Activated CD8-positive, alpha-beta memory T cell treated with anti-CD3 and anti-CD28 coated beads for 1 hour (primary cell): Measurements from ENCODE around the gene SIAE.
A peak's percentile ranks its signal among the peaks of the same experiment; 100 is the strongest.

Experiments
- DNase-seq, 2 donors: peaks; one replicate each; pipeline ENCODE4 v3.0.0-alpha.2; 2020; ENCODE audit warnings: low read depth in 1 of 2; ENCODE audit errors: extremely low read depth in 1 of 2

Gene SIAE, protein sequence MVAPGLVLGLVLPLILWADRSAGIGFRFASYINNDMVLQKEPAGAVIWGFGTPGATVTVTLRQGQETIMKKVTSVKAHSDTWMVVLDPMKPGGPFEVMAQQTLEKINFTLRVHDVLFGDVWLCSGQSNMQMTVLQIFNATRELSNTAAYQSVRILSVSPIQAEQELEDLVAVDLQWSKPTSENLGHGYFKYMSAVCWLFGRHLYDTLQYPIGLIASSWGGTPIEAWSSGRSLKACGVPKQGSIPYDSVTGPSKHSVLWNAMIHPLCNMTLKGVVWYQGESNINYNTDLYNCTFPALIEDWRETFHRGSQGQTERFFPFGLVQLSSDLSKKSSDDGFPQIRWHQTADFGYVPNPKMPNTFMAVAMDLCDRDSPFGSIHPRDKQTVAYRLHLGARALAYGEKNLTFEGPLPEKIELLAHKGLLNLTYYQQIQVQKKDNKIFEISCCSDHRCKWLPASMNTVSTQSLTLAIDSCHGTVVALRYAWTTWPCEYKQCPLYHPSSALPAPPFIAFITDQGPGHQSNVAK

DNA sequence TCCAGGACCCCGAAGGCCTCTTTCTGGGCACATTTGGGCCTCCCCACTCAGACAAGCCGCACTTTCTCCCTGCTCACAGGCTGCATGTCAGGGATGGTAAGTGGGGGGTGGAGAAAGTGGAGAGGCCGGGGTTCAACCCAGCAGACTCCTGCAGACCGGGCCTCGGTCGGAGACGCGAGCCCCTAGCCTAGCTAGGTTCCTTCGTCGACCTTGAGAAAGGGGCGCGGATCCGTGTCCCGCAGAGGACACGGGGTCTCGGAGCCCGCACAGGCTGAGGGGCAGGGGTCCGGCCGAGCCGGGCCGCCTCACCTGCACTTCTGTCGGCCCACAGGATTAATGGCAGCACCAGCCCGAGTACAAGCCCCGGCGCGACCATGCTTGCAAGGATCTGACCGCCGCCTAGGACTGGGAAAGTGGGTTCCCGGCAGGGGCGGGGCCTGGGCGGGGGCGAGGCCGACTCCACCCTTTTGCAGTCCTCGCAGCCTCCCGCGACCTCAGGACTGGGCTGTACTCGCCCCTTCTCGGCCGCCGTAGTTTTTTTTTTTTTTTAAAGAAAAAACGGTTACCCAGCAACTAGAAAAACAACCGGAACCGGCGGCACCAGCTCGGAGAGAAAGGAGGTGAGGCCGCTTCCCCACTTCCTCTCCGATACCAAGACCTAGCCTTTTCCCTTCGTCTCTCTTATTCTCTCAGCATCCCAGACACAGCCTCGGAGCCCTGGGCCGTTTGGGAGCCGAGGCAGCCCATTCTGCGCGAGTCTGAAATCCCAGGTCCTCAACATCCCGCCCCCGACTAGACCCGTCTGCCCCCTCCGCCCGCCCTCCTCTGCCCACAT lies at the start of gene SIAE, which contains the start of gene SPA17:
SIAE (minus strand) TSS at position 407 of the 835 bp plus-strand sequence; CDS start at position 376, 31 bp downstream.
SPA17 (plus strand) TSS at position 572 of the 835 bp plus-strand sequence. CDS start 1,361 bp downstream, outside the sequence.
- peak; percentile 42 to 74 for DNase-seq

DNA sequence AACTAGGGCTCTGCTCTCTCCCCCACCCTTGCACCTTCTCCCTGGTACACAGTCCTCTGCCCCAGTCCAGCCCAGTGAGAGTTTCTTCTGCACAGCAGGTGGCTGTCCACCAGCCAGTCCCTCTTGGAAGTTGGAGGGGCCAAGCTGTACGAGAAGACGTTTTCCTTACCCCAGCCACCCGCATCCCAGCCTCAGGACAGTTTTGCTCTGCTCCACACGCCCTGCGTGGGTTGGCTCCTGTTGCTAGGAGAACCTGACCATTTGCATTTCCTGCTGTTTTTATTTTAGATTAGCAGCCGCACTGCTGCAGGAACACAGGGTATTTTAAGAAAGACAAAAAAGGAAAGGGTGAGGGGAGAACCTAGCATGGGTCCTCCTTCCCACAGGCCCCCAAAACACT lies 48.6 kb upstream of the SIAE start:
- no peak for DNase-seq

DNA sequence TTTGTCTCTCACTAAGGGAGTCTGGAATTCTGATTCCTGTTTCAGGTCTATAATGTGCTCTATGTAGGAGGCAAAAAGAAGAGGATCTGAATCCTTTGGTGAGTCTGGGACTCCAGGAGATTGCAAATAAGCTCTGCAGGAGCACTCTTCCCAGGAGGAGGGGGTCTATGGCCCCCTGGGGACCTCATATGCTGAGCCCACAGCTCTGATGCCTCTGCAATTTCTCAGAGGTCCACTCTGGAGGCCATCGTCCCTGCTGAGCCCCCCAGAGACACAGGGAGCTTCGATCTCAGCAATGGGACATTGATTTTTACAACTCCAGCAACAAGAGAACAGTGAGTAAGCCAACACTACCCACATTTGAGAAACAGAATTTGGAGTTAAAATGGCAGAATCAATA lies 46.0 kb upstream of the SIAE start:
- DNase-seq: no peak

DNA sequence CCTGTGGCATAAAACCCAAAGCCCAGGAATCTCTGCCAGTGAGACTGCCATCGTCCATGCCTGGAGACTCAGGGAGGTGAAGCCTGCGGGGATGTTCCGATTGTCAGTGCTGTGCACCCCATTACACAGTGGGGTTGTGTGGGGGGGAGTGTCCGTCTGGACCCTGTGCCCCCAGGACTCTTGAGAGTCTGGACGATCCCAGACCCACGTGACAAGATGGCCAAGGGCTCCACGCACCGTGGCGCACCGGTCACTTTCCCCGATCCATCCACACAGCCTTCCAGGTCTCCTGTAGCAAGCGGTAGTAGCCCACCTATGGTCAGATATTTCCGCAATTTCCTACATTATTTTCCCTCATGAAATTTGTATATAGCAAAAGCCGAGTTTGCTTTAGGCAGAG lies 45.3 kb upstream of the SIAE start:
- DNase-seq: no peak

DNA sequence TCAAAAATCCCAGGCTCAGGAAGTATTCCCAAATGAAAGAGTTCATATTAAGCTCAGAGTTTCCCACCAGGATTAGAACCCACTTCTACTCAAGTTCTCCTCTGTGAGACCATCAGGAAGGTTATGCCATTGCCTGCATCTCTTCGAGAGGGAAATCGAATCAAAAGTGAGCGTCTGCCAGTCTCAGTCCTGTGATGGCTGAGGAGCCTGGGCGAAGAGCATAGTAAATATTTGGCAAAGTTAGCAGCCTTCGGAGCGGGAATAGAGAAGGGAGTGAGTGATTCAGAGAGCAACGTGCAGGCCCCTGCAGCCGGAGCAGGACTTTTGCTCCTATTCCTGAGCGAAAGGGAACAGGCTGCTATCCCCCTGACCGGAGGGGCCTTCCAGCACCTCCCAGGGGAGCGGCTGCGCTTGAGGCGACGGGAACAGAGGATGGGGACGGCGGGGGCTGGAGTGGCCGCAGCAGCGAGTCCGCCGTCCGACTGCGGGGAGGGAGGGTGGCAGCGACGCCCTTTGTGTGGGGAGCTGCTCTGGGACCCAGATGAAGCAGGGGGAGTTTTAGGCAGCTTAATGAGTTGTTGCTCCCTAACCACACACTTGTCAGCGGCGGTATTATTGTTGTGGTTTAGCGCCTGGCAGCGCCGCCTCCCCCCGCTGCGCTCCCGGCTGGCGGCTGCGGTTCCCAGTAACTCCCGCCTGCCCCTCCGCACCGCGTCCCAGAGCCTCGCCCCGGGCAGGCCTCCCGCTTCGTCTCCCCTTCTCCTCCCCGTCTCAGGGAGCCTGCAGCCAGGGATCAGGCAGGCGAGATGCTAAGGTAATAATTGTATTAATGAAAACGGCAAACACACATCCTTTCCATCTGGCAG lies 44.5 kb upstream of the SIAE start:
- no peak for DNase-seq

DNA sequence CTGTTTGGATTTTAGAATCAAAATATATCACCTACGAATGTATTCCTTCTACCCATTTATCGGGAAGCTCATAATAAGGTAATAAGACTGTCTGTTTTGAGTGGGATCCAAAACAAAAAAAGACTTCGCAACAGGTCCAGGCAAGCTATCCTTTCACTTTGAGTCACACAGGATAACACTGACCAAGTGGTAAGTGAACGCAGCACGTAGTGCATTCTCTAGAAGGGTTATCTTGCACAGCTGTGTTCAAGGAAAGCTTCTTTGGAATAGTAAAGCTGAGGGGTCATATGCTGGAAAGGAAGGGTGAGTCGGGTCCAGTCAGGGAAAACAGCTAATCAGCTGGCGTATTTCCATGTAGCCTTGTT lies 43.9 kb upstream of the SIAE start:
- no peak for DNase-seq

DNA sequence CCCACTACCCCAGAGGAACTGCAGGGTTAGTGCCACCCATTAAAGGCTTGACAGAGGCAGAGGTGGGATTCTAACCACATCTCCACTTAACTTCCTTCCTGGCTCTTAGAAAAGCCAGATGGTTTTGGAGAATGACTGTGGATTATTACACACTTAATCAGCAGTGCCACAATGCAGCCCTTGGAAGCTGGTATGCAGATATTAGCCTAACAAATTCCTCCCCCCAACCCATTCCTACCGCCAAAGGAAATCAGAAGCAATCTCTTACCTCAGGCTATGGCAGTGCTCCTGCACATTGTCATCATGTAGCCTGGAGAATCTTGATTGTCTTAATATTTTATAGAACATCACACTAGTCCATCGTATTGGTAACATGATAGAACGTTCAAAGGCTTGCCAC lies 43.1 kb upstream of the SIAE start:
- no peak for DNase-seq

DNA sequence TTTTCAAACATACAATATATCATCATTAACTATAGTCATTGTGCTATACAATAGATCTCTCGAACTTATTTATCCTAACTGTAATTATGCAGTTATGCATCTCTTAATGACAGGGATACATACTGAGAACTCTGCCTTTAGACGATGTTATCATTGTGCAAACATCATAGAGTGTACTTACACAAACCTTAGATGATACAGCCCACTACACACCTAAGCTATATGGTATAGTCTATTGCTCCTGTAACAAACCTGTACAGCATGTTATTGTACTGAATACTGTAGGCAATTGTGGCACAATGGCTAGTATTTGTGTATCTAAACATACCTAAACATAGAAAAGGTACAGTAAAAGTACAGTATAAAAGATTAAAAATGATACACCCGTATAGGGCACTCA lies 38.9 kb upstream of the SIAE start:
- no peak for DNase-seq

DNA sequence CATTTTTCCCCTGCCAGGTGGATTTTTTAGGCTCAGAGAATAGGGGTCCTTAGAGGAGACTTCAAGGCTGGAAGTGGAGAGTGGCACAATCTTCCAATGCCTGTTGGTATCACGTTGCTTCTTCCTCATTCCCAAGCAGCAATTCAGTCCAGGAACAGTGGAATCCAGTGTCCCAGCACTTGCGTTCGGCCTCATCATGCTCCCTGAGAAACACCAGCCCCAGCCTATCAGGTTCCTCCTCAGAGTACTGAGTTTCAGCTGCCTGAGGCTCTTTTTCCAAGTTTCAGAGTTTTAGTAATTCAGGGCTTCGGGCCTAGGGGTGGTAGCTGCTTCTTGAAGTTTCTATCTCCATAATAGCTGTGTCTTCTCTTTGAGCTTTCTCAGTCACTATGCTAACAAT lies 34.3 kb upstream of the SIAE start:
- no peak for DNase-seq

DNA sequence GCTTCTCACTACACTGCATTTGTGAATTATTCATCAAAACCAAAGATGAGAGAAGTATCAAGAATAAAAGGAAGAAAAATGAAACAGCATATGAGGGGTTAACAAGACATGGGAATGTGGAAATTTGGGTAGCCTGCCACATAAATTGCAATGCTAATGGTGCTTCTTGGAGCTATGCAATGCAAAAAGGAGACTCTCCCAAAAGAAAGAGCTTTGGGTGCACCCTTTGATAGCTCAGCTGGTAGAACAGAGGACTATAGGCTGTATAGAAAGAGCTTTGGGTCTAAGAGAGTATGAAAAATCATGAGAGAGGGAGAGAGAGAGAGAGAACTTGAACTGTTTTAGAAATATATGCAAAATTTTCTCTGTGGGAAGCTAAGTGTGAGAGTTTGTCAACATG lies 26.5 kb upstream of the SIAE start:
- no peak for DNase-seq

DNA sequence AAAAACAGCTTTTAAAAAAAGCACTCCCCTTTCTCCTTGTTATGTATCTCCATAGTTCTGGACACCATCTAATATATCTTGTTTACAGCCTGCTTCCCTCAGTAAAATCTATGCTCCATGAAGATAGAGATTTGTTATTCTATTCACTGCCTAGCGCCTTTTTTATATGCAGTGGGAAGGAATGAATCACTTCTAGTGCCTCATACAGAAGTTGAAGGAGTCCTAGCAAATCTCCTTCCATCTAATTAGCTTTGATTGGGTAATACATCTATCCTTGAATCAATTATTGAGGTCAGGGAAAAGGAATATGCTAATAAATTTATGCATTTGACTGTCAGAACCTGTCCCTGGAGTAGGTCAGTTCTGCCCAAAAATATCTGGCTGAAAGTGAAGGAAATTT lies 26.0 kb upstream of the SIAE start:
- no peak for DNase-seq

DNA sequence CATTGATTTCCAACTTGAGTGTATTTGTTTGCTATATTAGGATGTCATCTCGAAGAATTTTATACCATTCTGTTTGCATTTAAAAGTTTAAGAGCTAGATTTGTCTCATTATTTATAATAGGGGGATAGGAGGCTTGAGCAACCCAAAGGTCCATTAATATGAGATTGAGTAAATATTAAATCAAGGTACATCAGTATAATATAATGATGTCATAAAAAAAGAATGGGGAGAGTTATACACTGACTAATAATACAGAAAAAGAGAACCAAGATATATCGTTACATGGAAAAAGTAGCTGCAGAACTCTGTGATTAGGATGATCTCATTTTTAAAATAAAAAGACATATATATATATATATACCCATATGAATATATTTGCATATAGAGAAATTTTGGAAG lies 19.6 kb upstream of the SIAE start:
- DNase-seq: no peak

DNA sequence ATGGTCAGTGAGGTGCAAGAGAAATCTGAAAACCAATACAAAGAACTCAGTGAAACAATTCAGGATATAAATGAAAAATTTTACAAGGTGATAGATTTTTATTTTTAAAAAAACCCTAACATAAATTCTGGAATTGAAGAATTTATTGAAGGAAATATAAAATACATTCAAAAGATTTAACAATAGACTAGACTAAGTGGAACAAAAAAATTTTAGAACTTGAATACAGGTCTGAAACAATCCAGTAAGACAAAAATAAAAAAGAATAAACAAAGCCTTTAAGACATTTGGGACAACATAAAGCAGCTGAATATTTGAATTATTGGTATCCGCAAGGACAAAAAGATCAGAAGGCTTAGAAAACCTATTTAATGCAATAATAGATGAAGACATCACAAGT lies 8.9 kb upstream of the SIAE start:
- DNase-seq: no peak

DNA sequence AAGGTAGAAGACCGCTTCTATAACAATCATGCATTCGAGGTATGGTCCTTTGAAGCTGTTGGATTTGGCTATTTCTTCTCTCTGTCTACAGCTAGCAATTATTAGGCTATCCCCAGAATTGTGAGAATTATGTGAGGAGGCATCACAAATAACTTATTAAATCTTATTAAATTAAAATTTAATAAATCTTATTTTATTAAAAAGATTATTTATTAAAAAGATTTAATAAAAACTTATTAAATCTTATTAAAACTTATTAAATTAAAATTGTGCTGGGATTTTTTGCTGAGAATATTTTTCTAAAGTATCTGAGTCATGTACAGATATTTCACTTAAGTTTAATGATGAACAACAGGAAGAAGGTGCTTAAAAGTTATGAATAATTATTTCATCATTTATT lies 7.9 kb upstream of the SIAE start:
- DNase-seq: no peak

DNA sequence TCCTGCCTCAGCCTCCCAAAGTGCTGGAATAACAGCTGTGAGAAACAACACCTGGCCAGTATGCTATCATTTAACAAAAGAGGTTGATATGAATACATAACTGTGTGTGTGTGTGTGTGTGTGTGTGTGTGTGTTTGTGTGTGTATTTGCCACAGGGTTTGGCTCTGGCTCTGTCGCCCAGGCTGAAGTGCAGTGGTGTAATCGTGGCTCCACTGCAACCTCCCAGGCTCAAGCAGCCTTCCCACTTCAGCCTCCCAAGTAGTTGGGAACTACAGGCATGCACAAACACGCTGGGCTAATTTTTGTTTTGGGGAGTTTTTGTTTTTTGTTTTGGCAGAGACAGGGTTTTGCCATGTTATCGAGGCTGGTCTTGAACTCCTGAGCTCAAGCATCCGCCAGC lies 4.9 kb upstream of the SIAE start:
- DNase-seq: no peak

DNA sequence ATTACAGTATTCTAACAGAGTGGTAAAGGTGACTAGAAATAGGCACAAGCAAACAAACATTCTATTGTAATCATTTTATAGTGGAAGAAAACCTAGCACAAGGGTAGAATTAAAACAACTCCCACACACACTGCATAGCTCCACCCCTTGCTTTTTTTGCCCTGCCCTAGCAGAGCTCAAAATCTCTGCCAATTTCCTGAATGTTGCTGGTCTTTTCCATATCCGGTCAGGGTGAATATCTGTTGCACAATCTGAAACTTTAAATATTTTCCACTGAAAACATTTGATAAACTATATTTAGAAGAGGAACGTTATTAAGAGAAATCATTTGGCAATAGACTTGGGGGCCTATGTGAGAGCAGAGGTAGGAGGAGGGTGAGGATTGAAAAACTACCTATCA lies 2.8 kb upstream of the SIAE start:
- no peak for DNase-seq

DNA sequence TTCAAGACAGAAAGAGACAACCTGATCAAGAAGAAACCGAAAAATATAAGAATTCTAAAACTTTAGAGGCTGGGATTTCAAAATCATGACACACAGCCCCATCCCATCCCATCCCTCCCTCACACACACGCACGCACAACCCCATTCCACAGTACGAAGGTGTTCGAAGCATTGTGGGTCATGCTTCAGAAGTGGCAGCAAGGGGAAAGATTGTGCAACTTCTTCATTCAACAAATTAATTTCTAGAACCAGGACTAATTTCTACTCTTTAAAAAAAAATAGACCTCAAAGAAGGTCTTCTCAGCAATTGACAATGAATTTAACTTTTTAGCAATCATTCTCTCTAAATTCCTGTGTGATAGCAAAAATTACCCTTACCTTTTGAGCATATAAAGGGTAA lies 1.0 kb upstream of the SIAE start:
- no peak for DNase-seq

DNA sequence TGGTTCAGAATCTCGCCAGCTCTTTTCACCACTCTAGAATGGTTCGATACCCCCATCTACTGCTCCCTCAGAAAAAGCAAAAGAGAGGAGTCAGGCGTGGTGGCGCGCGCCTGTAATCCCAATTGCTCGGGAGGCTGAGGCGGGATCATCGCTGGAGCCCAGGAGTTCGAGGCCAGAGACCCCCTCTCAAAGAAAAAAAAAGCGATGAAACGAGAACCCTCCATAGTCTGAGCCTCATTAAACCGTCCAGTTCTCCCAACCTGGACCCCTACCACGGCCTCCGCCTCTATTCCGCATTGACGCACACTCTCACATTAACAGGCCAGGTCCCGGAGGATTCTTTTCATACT lies 604 bp upstream of the SIAE start:
- no peak for DNase-seq

DNA sequence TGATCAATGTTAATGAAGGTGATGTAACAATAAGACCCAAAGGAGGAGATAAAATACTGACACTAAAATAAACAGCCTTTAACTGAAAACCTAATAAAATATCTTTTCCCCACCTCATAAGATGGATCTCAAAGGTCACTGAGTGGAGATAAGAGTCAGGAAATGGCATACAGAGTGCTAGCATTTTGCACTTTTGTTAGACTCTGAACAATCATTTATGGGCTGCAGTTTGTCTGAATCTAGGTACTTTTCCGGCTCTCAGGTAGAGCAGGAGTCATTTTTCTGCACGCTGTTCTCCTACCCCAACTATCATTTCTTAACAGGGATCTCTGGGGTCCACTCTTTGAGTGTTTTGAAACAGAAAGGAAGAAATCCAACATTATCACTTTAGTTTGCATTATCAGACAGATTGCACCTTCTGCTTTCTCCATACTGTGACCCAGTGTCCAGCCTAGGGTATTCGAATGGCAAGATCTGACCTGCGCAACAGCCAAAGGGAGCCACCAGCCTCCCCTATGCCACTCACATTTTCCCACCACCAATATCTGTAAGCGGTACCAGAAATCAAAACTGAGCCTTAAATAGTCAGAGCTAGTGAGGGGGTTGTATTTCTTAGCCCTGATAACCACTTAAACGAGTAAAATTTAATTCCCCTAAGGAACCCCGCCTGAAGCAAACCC lies 863 bp downstream of the SIAE start:
- DNase-seq: no peak

DNA sequence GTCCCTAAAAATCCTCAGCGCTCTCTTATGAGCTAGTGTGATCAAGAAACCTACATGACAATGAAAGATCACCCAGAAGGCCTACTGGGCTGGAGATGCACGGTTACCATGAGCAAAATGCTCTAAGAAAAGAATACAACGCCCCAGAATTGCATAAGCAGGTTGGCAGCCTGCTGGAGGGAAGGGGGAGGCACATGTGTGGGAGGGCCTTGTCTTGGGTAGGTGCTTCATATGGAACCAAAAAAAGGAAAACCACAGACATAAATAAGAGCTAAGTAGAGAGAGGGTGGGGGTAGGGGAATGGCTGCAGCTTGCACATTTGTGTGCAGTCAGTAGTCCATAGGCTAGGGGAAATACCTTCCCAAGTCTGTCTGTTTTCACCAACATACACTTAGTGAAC lies 2.8 kb downstream of the SIAE start:
- DNase-seq: no peak

DNA sequence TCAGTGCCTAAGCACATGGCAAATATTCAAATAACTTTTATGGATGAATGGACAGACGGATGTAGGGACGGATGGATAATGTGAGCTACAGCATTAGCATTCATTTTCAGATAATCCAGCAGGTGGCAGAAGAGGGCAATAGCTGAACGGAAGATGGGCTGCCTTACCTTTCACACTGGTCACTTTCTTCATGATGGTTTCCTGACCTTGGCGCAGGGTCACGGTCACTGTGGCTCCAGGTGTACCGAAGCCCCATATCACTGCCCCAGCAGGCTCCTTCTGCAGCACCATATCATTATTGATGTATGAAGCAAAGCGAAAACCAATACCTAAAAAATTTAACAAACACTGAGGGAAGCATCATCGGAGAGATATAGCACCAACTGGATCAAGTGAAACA lies 4.3 kb downstream of the SIAE start:
- no peak for DNase-seq
